Calu3 (cell line): Measurements from ENCODE around the gene USP12. TPM values are rescaled to one million over a fixed set of nuclear protein-coding genes. Genes with fewer than 3 reads are reported as not detected.

Experiments used
- BruUV-seq: library from RNA; stranded (reverse); fragments of 400-500 nt; replicated peaks from 2 replicates; lab custom pipeline; 2021; lab: Mats Ljungman, UMichigan
- CTCF ChIA-PET: fragments of 300-600 bp; sonication (Branson Sonifier 250); formaldehyde crosslinking; loops from one replicate; lab custom pipeline; 2022; ENCODE audit warnings: antibody characterized with exemption; lab: Charles Lee
- DNase-seq: peaks from one replicate; pipeline ENCODE4 v3.0.0; 2022
- H3K27ac Mint-ChIP-seq: one replicate; pipeline ENCODE4 v1.8.0; 2022; ENCODE audit warnings: mixed read lengths; ENCODE audit not compliant: unreplicated experiment
- H3K27me3 Mint-ChIP-seq: one replicate; pipeline ENCODE4 v1.8.0; 2022; ENCODE audit warnings: mixed read lengths; ENCODE audit not compliant: unreplicated experiment
- H3K36me3 Mint-ChIP-seq: one replicate; pipeline ENCODE4 v1.8.0; 2022; ENCODE audit warnings: mild to moderate bottlenecking, moderate library complexity, mixed read lengths; ENCODE audit not compliant: insufficient read depth, unreplicated experiment
- H3K4me1 Mint-ChIP-seq: one replicate; pipeline ENCODE4 v1.8.0; 2022; ENCODE audit warnings: mild to moderate bottlenecking, low read depth, mixed read lengths; ENCODE audit not compliant: unreplicated experiment
- H3K4me3 Mint-ChIP-seq: one replicate; pipeline ENCODE4 v1.8.0; 2022; ENCODE audit warnings: mild to moderate bottlenecking, low read depth, moderate library complexity, mixed read lengths; ENCODE audit not compliant: unreplicated experiment
- H3K9me3 Mint-ChIP-seq: one replicate; pipeline ENCODE4 v1.8.0; 2022; ENCODE audit warnings: low read depth, mixed read lengths; ENCODE audit not compliant: unreplicated experiment
- CTCF ChIP-seq: fragments of 200-600 bp; IDR thresholded peaks from one replicate; pipeline ENCODE4 v1.8.0; 2022; ENCODE audit warnings: antibody characterized with exemption; ENCODE audit not compliant: unreplicated experiment
- intact Hi-C: fragments of 100-400 bp; cut with micrococcal nuclease; formaldehyde crosslinking; loops from one replicate; pipeline ENCODE4 v1.10.0; 2022; ENCODE audit not compliant: unreplicated experiment
- total RNA-seq: library from RNA; stranded (reverse); gene quantifications from 2 replicates; pipeline ENCODE4 v1.2.3, GENCODE V29; 2022

The USP12 gene
- total RNA-seq, 1 experiment from 2014 or later: 20.6 TPM

GRCh38 chr13:27052551-27053208 is 118.9 kb downstream of the USP12 start:
- H3K27ac Mint-ChIP-seq: no peak overlapping the region
- peaks cover 16% of the 10 kb centered on the region for H3K4me1 Mint-ChIP-seq
- intact Hi-C loops: no loop called here
- no peaks in the 10 kb centered on the region for H3K27me3 Mint-ChIP-seq
- H3K9me3 Mint-ChIP-seq: no peaks in the 10 kb centered on the region
- no peak overlapping the region for H3K4me3 Mint-ChIP-seq
- CTCF ChIA-PET: no interaction called here
- DNase-seq: no peak
- H3K36me3 Mint-ChIP-seq: no peaks in the 10 kb centered on the region
- no TSS peak for BruUV-seq
- no peak for TF ChIP-seq CTCF

GRCh38 chr13:27047081-27047480 is 124.5 kb downstream of the USP12 start:
- intact Hi-C loops: no loop called here
- Mint-ChIP-seq H3K4me3 (no peak overlapping the region), H3K27ac (no peak overlapping the region), H3K9me3 (no peaks in the 10 kb centered on the region), H3K4me1 (peaks cover 12% of the 10 kb centered on the region), H3K36me3 (peaks cover 7% of the 10 kb centered on the region), H3K27me3 (no peaks in the 10 kb centered on the region)
- no TSS peak for BruUV-seq
- CTCF ChIA-PET: no interaction called here
- DNase-seq: no peak
- TF ChIP-seq CTCF: no peak

- DNase-seq: no peak
- no peak for TF ChIP-seq CTCF
- Mint-ChIP-seq H3K4me1 (peaks cover 12% of the 10 kb centered on the region), H3K36me3 (peaks cover 7% of the 10 kb centered on the region), H3K27me3 (no peaks in the 10 kb centered on the region), H3K9me3 (no peaks in the 10 kb centered on the region), H3K4me3 (no peak overlapping the region), H3K27ac (no peak overlapping the region)
- CTCF ChIA-PET: no interaction called here
- intact Hi-C loops: no loop called here
- no TSS peak for BruUV-seq
Observed at GRCh38 chr13:27044837-27045570, 126.6 kb downstream of the USP12 start.

- Mint-ChIP-seq H3K27me3 (no peaks in the 10 kb centered on the region), H3K9me3 (no peaks in the 10 kb centered on the region), H3K4me3 (no peak overlapping the region), H3K4me1 (peaks cover 21% of the 10 kb centered on the region), H3K36me3 (peaks cover 7% of the 10 kb centered on the region), H3K27ac (peak overlapping the region; percentile 52)
- intact Hi-C loops: no loop called here
- TF ChIP-seq CTCF: no peak
- CTCF ChIA-PET: interaction anchor here (1.3 to 1.4 kb wide), 2 partner anchors 20 to 71 kb away, joined by 3 to 4 read pairs; no protein-coding TSS in a partner anchor
- BruUV-seq: no TSS peak
- DNase-seq: peak; percentile 64
Observed at GRCh38 chr13:27043013-27043412, 128.6 kb downstream of the USP12 start.
